T-helper 2 cell treated with Interferon-gamma antibody and Interleukin-4, amounts not matched to agents 100 ng/mL and 5 ng/mL, for 36 hours (primary cell): Measurements from ENCODE around the gene AJM1. TPM values are rescaled to one million over a fixed set of nuclear protein-coding genes. Genes with fewer than 3 reads are reported as not detected.
"Not testable (repeated sequence)": the region's sequence is repeated elsewhere in the genome, so short reads cannot be mapped to it uniquely, and the experiment has no call there.

Experiments used
- intact Hi-C: fragments of 100-400 bp; cut with micrococcal nuclease; formaldehyde crosslinking; loops from one replicate; pipeline ENCODE4 v1.15.1; 2023
- total RNA-seq: library from RNA; stranded (reverse); gene quantifications from 2 replicates; pipeline ENCODE4 v1.2.3, GENCODE V29; 2022

AJM1 gene
- total RNA-seq, 1 donor from 2014 or later = 4.0 TPM

GRCh38 chr9:136865041-136865767 is 22.9 kb downstream of the AJM1 start:
- intact Hi-C loops = no loop called here

DNA sequence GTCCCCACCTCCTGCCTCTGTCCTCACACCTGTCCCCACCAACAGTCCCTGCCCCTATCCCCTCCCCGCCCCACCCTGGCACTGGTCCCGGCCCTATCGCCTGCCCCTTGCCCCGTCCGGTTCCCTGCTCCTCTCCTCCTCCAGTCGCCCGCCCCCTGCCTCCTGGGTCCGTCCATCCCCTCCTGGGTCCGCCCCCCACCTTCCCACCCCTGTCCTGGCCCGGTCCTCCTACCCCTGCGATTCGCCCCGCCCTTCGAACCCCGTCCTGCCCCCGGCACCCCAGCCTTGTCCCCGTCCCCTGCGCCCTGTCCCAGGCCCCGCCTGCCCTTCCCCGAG is 23.5 kb downstream of the AJM1 start:
- intact Hi-C loops = loop anchor here (1.0 kb wide), 3 partner anchors 16 to 37 kb away; partner anchors contain the start of genes PHPT1 and TRAF2

GRCh38 chr9:136866898-136867421 is 24.7 kb downstream of the AJM1 start:
- intact Hi-C loops = loop anchor here (1.0 kb wide), 3 partner anchors 18 to 35 kb away; partner anchors contain the start of genes PHPT1 and TRAF2

DNA sequence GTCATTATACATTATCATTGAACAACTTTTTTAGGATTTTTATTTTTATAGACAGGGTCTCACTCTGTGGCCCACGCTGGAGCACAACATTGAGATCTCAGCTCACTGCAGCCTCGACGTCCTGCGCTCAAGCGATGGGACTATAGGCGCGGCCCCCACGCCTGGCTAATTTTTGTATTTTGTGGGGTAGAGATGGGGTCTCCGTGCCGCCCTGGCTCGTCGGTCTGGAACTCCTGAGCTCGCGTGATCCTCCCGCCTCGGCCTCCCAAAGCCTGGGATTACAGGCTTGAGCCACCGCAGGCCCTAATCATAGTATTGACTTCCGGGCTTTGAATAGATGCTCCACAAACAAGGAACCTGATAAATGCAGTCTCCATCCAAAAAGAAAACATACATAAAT is 25.2 kb downstream of the AJM1 start:
- intact Hi-C loops = no loop called here

DNA sequence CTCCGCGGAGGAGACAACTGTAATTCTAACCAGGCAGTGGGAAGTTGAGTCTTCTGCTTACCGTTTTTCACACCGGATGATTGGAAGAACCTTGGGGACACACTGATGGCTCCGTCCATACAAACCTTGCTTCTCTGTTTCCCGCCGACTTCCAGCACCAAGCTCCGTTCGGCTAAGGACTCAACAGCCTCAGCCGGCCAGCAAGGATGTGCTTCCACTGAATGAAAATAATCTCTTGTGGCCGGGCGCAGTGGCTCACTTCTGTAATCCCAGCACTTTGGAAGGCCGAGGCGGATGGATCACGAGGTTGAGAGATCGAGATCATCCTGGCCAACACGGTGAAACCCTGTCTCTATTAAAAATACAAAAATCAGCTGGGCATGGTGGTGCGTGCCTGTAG is 25.6 kb downstream of the AJM1 start:
- intact Hi-C loops = no loop called here

GRCh38 chr9:136868644-136869043 is 26.4 kb downstream of the AJM1 start:
- intact Hi-C loops = no loop called here

- intact Hi-C loops = not testable (repeated sequence)
Observed at GRCh38 chr9:136869611-136870010, 27.3 kb downstream of the AJM1 start.

DNA sequence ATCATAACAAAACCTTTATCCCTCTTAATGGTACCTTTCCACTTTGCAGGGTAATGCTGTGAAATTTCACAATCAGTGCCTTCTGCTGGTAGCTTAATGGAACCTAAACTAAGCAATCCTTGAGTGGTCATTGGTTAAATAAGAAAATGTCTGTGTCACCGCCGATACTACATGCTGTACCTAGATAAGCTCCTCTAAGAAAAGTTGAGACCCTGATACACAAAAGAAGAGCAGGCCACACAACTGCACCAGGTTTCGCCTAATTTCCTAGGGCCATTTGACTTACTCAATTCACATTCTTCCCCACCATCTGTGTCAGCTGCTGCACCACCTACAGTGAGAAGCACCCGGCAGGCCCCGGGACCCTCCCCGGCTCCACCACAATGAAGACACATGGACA is 32.9 kb downstream of the AJM1 start:
- intact Hi-C loops = no loop called here

GRCh38 chr9:136876476-136876875 is 34.2 kb downstream of the AJM1 start:
- intact Hi-C loops = no loop called here

GRCh38 chr9:136880651-136881050 is 38.4 kb downstream of the AJM1 start:
- intact Hi-C loops = loop anchor here (5.0 kb wide), 1 partner anchor 73 kb away; the partner anchor contains the start of gene RABL6

DNA sequence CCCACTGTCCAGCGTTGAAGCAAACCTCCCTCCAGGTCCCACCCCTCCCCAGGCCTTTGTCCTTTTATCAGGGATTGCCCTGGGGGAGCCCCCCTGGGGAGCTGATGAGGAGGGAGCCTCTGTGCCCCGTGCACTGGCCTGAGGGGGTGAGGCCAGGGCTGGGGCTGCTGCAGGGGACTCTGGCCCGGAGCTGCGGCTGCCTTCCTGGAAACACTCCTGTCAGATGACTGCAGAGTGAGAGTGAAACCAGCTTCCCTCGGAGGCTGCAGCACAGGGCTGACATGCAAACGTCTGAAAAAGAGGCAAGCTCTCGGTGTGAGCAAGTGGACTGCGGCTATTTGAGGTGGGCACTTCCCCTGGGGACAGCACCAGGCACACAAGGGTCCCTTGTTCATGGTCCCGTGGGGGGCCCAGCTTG is 39.4 kb downstream of the AJM1 start:
- intact Hi-C loops = loop anchor here (1.0 to 5.0 kb wide), 3 partner anchors 21 to 74 kb away; partner anchors contain the start of gene RABL6

DNA sequence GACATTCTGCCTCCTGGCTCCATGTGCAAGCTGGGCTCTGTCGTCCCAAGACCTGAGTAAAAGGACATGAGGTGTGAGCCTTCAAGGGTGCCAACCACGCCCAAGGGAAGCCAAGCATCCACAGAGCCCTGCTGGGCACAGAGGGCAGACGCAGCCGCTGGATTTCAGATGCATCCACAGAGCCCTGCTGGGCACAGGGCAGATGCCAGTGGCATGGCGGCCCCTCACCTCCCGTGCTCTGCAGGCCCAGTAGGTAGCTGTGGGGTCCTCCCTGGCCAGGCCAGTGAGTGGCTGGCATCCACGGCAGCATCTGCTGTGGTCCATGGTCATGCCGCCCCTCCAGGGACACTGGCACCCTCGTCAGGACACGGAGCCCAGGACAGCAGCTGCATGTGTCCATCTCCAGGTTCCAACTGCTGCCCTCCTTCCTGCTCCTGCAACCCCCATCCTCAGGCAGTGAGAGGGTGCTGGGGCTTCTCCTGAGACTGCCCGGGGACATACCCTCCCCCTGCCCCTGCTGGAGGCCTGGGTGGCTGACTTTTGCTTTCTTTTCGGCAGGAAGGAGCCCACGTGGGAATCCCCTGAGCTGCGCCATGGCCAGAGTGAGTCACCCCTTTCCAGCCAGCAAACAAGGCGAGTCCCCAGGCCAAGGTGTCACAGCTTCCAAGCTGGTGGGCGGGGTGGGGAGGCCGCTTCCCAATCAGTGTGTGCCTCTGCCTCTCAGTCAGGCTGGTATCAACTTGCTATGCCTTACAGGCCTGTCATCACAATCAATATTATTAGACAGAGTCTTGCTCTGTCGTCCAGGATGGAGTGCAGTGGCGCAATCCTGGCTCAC is 40.0 kb downstream of the AJM1 start:
- intact Hi-C loops = loop anchor here (1.0 to 5.0 kb wide), 3 partner anchors 20 to 75 kb away; partner anchors contain the start of gene RABL6

DNA sequence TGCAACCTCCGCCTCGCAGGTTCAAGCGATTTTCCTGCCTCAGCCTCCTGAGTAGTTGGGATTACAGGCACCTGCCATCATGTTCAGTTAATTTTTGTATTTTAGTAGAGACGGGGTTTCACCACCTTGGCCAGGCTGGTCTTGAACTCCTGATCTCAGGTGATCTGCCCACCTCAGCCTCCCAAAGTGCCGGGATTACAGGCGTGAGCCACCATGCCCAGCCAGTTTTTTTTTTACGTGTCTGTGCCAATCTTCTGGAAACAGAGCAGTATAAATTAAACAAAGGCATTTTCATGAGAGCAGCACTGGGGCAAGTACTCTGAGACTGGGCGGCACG is 40.6 kb downstream of the AJM1 start:
- intact Hi-C loops = loop anchor here (1.0 to 5.0 kb wide), 3 partner anchors 19 to 76 kb away; partner anchors contain the start of gene RABL6

GRCh38 chr9:136883670-136884069 is 41.4 kb downstream of the AJM1 start:
- intact Hi-C loops = loop anchor here (5.0 kb wide), 1 partner anchor 76 kb away; the partner anchor contains the start of gene RABL6

DNA sequence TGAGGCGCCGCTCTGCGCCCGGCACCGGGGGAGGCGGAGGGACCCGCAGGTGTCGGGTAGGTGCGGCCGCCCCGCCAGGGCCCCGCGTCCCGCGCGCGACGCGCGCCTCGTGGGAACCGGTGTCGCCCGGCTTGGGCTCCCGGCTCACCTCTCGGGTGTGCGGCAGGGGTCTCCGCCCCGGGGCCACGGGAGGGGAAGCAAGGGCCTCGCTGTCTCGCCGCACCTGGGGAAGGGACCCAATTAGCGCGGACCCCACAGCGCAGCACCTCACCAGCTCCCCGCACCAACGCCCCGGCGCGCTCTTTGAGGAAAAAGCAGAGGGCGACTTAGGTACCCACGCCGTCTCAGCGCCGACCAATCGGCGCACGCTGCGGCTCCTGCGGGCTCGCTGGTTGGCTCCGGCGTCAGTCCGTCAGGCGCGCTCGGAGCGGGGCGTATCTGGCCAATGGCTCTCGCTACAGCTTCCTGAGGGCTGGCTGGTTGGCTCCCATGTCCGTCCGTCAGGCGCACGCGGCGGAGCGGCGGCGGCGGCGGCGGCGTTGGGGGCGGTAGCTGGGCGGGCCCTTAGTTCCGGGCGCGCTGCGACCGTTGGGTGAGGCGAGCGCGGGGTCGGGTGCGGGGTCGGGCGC is 43.8 kb downstream of the AJM1 start, which contains the start of gene TRAF2:
Gene TRAF2 (plus strand): TSS at position 567 of the 629 bp plus-strand sequence. CDS start 12,225 bp downstream, outside the sequence.
- intact Hi-C loops = loop anchor here (1.0 to 5.0 kb wide), 6 partner anchors 16 to 158 kb away; partner anchors contain the start of genes EDF1, FBXW5, PHPT1 and TMEM141

DNA sequence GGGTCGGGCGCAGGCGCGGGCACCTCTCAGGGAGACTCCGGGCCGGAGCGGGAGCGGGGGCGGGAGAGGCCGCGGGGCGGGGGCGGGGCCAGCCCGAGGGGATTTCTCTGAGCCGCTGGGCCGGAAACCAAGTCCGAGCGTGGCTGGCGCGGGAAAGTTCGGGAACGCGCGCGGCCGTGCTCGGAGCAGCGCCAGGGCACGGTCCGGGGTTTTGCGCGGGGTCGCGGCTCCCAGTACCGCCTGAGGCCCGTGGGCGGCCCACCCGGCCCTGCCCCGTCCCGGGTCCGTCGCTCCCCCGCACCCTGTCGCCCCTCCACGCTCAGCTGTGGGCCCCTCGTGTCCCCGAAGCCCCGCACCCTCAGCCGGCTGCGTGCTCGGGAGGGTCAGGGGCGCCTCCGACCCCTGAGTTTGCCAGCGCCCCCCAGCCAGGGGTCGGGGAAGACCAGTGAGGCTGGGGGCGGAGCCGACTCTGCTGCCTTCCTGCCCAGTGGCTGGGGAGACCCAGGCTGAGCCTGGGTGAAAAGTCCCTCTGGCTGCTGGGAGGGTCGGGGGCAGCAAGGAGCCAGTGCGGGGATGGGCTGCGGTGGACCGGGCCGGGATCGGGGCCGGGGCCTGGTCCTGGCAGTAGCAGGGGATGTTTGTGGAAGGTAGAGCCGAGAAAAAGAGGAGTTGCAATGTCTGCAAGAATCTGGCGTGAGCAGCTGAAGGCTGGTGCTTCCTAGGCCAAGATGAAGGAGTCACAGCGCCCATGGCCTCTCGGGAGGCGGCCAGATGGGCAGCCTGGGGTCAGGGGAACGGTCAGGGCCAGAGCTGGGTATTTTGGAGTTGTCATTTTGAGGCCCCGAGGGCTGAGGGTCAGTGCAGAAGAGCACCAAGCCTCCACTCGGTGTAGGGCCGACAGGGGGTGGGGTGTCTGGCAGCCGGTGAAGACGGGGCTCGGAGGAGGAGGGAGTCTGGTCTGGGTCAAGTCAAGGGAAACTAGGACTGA is 44.6 kb downstream of the AJM1 start:
- intact Hi-C loops = loop anchor here (1.0 to 5.0 kb wide), 6 partner anchors 15 to 159 kb away; partner anchors contain the start of genes EDF1, FBXW5, PHPT1 and TMEM141

- intact Hi-C loops = loop anchor here (5.0 kb wide), 1 partner anchor 96 kb away; the partner anchor contains the start of gene TMEM141
Observed at GRCh38 chr9:136888454-136888853, 46.2 kb downstream of the AJM1 start.

DNA sequence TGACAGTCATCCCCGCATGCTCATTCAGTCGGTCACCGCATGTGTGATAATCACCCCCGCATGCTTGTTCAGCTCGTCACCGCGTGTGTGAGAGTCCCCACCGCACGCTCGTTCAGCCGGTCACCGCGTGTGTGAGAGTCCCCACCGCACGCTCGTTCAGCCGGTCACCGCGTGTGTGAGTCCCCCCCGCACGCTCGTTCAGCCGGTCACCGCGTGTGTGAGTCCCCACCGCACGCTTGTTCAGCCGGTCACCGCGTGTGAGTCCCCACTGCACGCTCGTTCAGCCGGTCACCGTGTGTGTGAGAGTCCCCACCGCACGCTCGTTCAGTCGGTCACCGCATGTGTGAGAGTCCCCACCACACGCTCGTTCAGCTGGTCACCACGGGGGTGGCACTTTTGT is 47.6 kb downstream of the AJM1 start:
- intact Hi-C loops = loop anchor here (5.0 kb wide), 1 partner anchor 98 kb away; the partner anchor contains the start of gene TMEM141

DNA sequence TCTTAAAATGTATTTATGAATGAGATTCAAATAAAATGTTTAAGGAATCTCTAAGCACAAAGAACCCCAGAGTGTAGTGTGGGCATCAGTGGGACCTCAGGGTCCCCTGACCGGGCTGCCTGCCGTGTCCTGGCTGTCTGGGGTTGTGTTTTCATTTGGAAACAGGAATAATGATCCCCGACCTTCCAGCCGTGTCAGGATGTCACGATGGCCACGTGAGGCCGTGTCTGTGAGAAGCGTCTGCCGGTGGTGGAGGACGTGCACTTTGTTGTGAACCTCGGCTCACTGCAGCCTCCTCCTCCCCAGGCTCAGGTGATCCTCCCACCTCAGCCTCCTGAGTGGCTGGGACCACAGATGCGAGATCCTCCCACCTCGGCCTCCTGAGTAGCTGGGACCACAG is 48.4 kb downstream of the AJM1 start:
- intact Hi-C loops = no loop called here
